Stimulated activated CD4-positive, alpha-beta T cell treated with anti-CD3 and anti-CD28 coated beads, Interleukin-15, amount 100 ng/mL, for 1 hour (primary cell): ENCODE data around the gene CHST12.

Experiments
- DNase-seq, 2 donors: peaks; one replicate each; pipeline ENCODE4 v3.0.0-alpha.2; 2020; ENCODE audit warnings: low read depth in 1 of 2, low spot score in 1 of 2

The CHST12 gene

DNA sequence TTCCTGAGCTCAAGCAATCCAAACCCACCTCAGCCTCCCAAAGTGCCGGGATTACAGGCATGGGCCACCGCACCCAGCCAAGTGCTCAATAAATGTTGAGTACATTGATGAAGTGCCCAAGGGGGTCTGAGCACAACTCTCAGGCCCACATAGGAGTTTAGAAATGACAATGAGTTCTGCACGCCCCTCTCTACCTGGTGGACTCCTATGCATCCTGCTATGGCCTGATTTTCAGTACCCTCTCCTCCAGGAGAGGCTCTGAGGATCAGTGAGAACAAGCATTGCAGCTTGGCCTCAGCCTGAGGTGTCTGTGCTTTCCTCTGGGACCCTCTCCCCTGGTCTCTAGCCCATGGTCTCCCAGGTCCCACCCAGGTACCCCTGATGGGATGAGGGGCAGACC lies 93.7 kb downstream of the CHST12 start:
- no peak for DNase-seq

- DNase-seq, result no peak
Observed at GRCh38 chr7:2497500-2498336, 94.3 kb downstream of the CHST12 start.
